GM12892 (cell line): ENCODE results near the gene CDCA7L.
"Not testable (repeated sequence)": the region's sequence is repeated elsewhere in the genome, so short reads cannot be mapped to it uniquely, and the experiment has no call there.

Experiments used
- DNase-seq: peaks from one replicate; pipeline ENCODE4 v3.0.0; 2011; ENCODE audit not compliant: insufficient read length
- FAIRE-seq: peaks from 2 replicates; lab custom pipeline; 2011; peaks lifted over from hg19 to GRCh38; lab: Jason Lieb, UNC
- POLR2A ChIP-seq: IDR thresholded peaks from 2 replicates; pipeline ENCODE4 v1.6.1; 2011; ENCODE audit warnings: low read depth, low read length, control low read depth
- POLR2AphosphoS5 ChIP-seq: IDR thresholded peaks from 2 replicates; pipeline ENCODE4 v1.6.1; 2011; ENCODE audit warnings: low read depth, low read length, control low read depth
- TAF1 ChIP-seq: IDR thresholded peaks from 2 replicates; pipeline ENCODE4 v1.6.1; 2011; ENCODE audit warnings: low read depth, mild to moderate bottlenecking, control low read depth, low read length, borderline replicate concordance

The CDCA7L gene

GRCh38 chr7:21902240-21902639 lies 43.5 kb downstream of the CDCA7L start:
- DNase-seq = no peak
- no peak for FAIRE-seq
- TF ChIP-seq POLR2AphosphoS5 = no peak
- TF ChIP-seq POLR2A = no peak
- TF ChIP-seq TAF1 = no peak

GRCh38 chr7:21898265-21898930 lies 47.3 kb downstream of the CDCA7L start:
- FAIRE-seq = no peak
- DNase-seq = peak; percentile 19
- no peak for TF ChIP-seq TAF1
- no peak for TF ChIP-seq POLR2AphosphoS5
- TF ChIP-seq POLR2A = no peak

- DNase-seq (no peak), FAIRE-seq (no peak)
- no peak for TF ChIP-seq POLR2AphosphoS5
- no peak for TF ChIP-seq POLR2A
- no peak for TF ChIP-seq TAF1
These were observed 52.3 kb downstream of the CDCA7L start for GRCh38 chr7:21893401-21893800.

- no peak for DNase-seq
- FAIRE-seq = no peak
- TF ChIP-seq POLR2AphosphoS5 (no peak), POLR2A (no peak)
These were observed 54.4 kb downstream of the CDCA7L start for GRCh38 chr7:21891291-21891690.

GRCh38 chr7:21887779-21888178 lies 57.9 kb downstream of the CDCA7L start:
- FAIRE-seq = no peak
- TF ChIP-seq TAF1 = no peak
- TF ChIP-seq POLR2AphosphoS5 = no peak
- TF ChIP-seq POLR2A = no peak
- DNase-seq = no peak

- DNase-seq (no peak), FAIRE-seq (no peak)
- TF ChIP-seq POLR2AphosphoS5 = no peak
- TF ChIP-seq POLR2A = no peak
- no peak for TF ChIP-seq TAF1
These were observed 58.3 kb downstream of the CDCA7L start for GRCh38 chr7:21887353-21887752.

- FAIRE-seq (no peak), DNase-seq (no peak)
- TF ChIP-seq POLR2A (no peak), POLR2AphosphoS5 (no peak), TAF1 (no peak)
These were observed 59.3 kb downstream of the CDCA7L start for GRCh38 chr7:21886396-21886795.

GRCh38 chr7:21884496-21884895 lies 61.2 kb downstream of the CDCA7L start:
- DNase-seq (no peak), FAIRE-seq (no peak)
- TF ChIP-seq POLR2AphosphoS5 (no peak), TAF1 (no peak), POLR2A (no peak)

GRCh38 chr7:21883501-21883900 lies 62.2 kb downstream of the CDCA7L start:
- not testable (repeated sequence) for DNase-seq, FAIRE-seq

- DNase-seq = no peak
- no peak for FAIRE-seq
- TF ChIP-seq TAF1 = no peak
- TF ChIP-seq POLR2AphosphoS5 = no peak
- no peak for TF ChIP-seq POLR2A
These were observed 62.6 kb downstream of the CDCA7L start for GRCh38 chr7:21883069-21883468.

GRCh38 chr7:21869785-21870402 lies 75.8 kb downstream of the CDCA7L start:
- FAIRE-seq (no peak), DNase-seq (no peak)
- TF ChIP-seq TAF1 (no peak), POLR2AphosphoS5 (no peak), POLR2A (no peak)

GRCh38 chr7:21868576-21868850 lies 77.2 kb downstream of the CDCA7L start:
- TF ChIP-seq TAF1 (no peak), POLR2AphosphoS5 (no peak), POLR2A (no peak)
- FAIRE-seq = no peak

More at GRCh38 chr7:21868576-21868850, 77.2 kb downstream of the CDCA7L start:
- no peak for DNase-seq
